SK-N-SH (cell line): ENCODE data around the gene FAM168A. TPM values are rescaled to one million over a fixed set of nuclear protein-coding genes. Genes with fewer than 3 reads are reported as not detected.

Experiments
- CTCF ChIA-PET: fragments of 300-600, 350-600 bp; formaldehyde crosslinking; extraction: SDS; loops from one replicate; lab custom pipeline; 2021; lab: Yijun Ruan, JAX
- POLR2A ChIA-PET: fragments of 350-600 bp; sonication (Branson Sonifier 250); formaldehyde crosslinking; extraction: SDS; loops from one replicate; lab custom pipeline; 2020; ENCODE audit warnings: antibody characterized with exemption, inconsistent platforms; lab: Yijun Ruan, JAX
- DNase-seq: peaks from one replicate; pipeline ENCODE4 v3.0.0; 2012
- H2AFZ ChIP-seq: fragments of 200-600 bp; sonication (generic); 2 replicates; pipeline ENCODE4 v1.8.1; 2016; ENCODE audit warnings: antibody characterized with exemption, mild to moderate bottlenecking, low read depth
- H3F3A ChIP-seq: fragments of 200-600 bp; sonication (generic); replicated peaks from 2 replicates; pipeline ENCODE3; 2016; ENCODE audit warnings: antibody characterized with exemption, mild to moderate bottlenecking; ENCODE audit not compliant: insufficient read depth
- H3K27ac ChIP-seq, 2 experiments: fragments of 200-500 bp in 1 of 2; fragments of 200-600 bp in 1 of 2; sonication (Bioruptor generic) in 1 of 2; sonication (generic), shearing (Covaris generic) in 1 of 2; 2 replicates each; pipeline versions ENCODE4 v1.5.1 to v1.6.1; 2014 to 2016; ENCODE audit warnings: low read depth in 2 of 2, inconsistent platforms in 1 of 2, low read length in 1 of 2, mild to moderate bottlenecking in 1 of 2, mixed read lengths in 1 of 2
- H3K27me3 ChIP-seq: fragments of 200-600 bp; sonication (generic), shearing (Covaris generic); 2 replicates; pipeline ENCODE4 v1.6.1; 2016; ENCODE audit warnings: mixed run types; ENCODE audit not compliant: insufficient read depth
- H3K36me3 ChIP-seq, 2 experiments: fragments of 200-500 bp in 1 of 2; fragments of 200-600 bp in 1 of 2; sonication (Bioruptor generic) in 1 of 2; sonication (generic) in 1 of 2; replicated peaks in 1 of 2; 2 replicates each; pipeline versions ENCODE3 to v1.5.1; 2014 to 2016; ENCODE audit warnings: low read length in 1 of 2, mild to moderate bottlenecking in 1 of 2; ENCODE audit not compliant: insufficient read depth in 2 of 2, control insufficient read depth in 1 of 2
- H3K4me1 ChIP-seq, 2 experiments: fragments of 200-500 bp in 1 of 2; fragments of 200-600 bp in 1 of 2; sonication (Bioruptor generic) in 1 of 2; sonication (generic), shearing (Covaris generic) in 1 of 2; 2 replicates each; pipeline versions ENCODE4 v1.5.1 to v1.6.1; 2014 to 2016; ENCODE audit warnings: low read depth in 1 of 2, low read length in 1 of 2, mixed run types in 1 of 2; ENCODE audit not compliant: insufficient read depth in 2 of 2, control insufficient read depth in 1 of 2
- H3K4me2 ChIP-seq: fragments of 200-600 bp; sonication (generic), shearing (Covaris generic); 2 replicates; pipeline ENCODE4 v1.6.1; 2017; ENCODE audit warnings: mixed run types
- H3K4me3 ChIP-seq, 2 experiments: fragments of 200-500 bp in 1 of 2; fragments of 200-600 bp in 1 of 2; sonication (Bioruptor generic) in 1 of 2; sonication (generic), shearing (Covaris generic) in 1 of 2; 2 replicates each; pipeline versions ENCODE4 v1.5.1 to v1.8.1; 2014 to 2016; ENCODE audit warnings: low read depth in 2 of 2, inconsistent platforms in 1 of 2, low read length in 1 of 2, mild to moderate bottlenecking in 1 of 2, mixed read lengths in 1 of 2, moderate library complexity in 1 of 2
- H3K79me2 ChIP-seq: fragments of 200-600 bp; sonication (generic); 2 replicates; pipeline ENCODE4 v1.8.1; 2017; ENCODE audit warnings: mild to moderate bottlenecking; ENCODE audit not compliant: insufficient read depth
- H3K9ac ChIP-seq: fragments of 200-600 bp; sonication (generic); 2 replicates; pipeline ENCODE4 v1.6.1; 2017; ENCODE audit warnings: mixed run types
- H3K9me2 ChIP-seq: fragments of 200-600 bp; sonication (generic); 2 replicates; pipeline ENCODE4 v1.6.1; 2017; ENCODE audit warnings: mixed run types
- H3K9me3 ChIP-seq: fragments of 200-600 bp; sonication (generic); 2 replicates; pipeline ENCODE4 v1.6.1; 2017; ENCODE audit warnings: mixed run types, mild to moderate bottlenecking, moderate library complexity
- H4K20me1 ChIP-seq: fragments of 200-600 bp; sonication (generic); 2 replicates; pipeline ENCODE4 v1.6.1; 2017; ENCODE audit warnings: mild to moderate bottlenecking, mixed run types; ENCODE audit not compliant: insufficient read depth
- CHD2 ChIP-seq: fragments of 150-350 bp; IDR thresholded peaks from 2 replicates; pipeline ENCODE4 v1.6.1; 2018; ENCODE audit warnings: low read length; ENCODE audit not compliant: partially characterized antibody
- ELF1 ChIP-seq: IDR thresholded peaks from 2 replicates; pipeline ENCODE4 v1.4.0; 2012
- FOSL2 ChIP-seq: IDR thresholded peaks from 2 replicates; pipeline ENCODE4 v1.4.0; 2012; ENCODE audit warnings: low read depth, mild to moderate bottlenecking, moderate library complexity, borderline replicate concordance
- FOXJ3 ChIP-seq: sonication (generic); formaldehyde crosslinking; IDR thresholded peaks from 2 replicates; pipeline ENCODE4 v1.5.1; 2020; ENCODE audit warnings: mild to moderate bottlenecking, missing genetic modification reagents
- FOXM1 ChIP-seq: IDR thresholded peaks from 2 replicates; pipeline ENCODE4 v1.4.0; 2012; ENCODE audit warnings: low read depth, mild to moderate bottlenecking
- MEF2A ChIP-seq: IDR thresholded peaks from 2 replicates; pipeline ENCODE4 v1.4.0; 2012; ENCODE audit warnings: low read depth, borderline replicate concordance
- MXI1 ChIP-seq: IDR thresholded peaks from 2 replicates; pipeline ENCODE4 v1.6.1; 2012; ENCODE audit warnings: mild to moderate bottlenecking, low read depth, low read length, improper control_type of control experiment
- NRF1 ChIP-seq: IDR thresholded peaks from 2 replicates; pipeline ENCODE4 v1.6.1; 2012; ENCODE audit warnings: low read depth, mild to moderate bottlenecking, low read length
- POLR2AphosphoS5 ChIP-seq: IDR thresholded peaks from 2 replicates; pipeline ENCODE4 v1.6.1; 2012; ENCODE audit warnings: low read depth, low read length
- RAD21 ChIP-seq: IDR thresholded peaks from 2 replicates; pipeline ENCODE4 v1.6.1; 2012; ENCODE audit warnings: mild to moderate bottlenecking, low read length
- SIN3A ChIP-seq: IDR thresholded peaks from 2 replicates; pipeline ENCODE4 v1.6.1; 2012; ENCODE audit warnings: low read depth, mild to moderate bottlenecking, low read length, moderate library complexity, borderline replicate concordance
- SMC3 ChIP-seq: IDR thresholded peaks from 2 replicates; pipeline ENCODE4 v1.6.1; 2012; ENCODE audit warnings: low read depth, low read length, improper control_type of control experiment
- TAF1 ChIP-seq: IDR thresholded peaks from 2 replicates; pipeline ENCODE4 v1.6.1; 2012; ENCODE audit warnings: low read depth, mild to moderate bottlenecking, low read length, moderate library complexity, borderline replicate concordance
- TEAD4 ChIP-seq: IDR thresholded peaks from 2 replicates; pipeline ENCODE4 v1.4.0; 2012; ENCODE audit warnings: mild to moderate bottlenecking, borderline replicate concordance; ENCODE audit not compliant: insufficient read depth
- WGBS: methylation state at CpG from one replicate; pipeline ENCODE4 v1.1.6; 2017; ENCODE audit warnings: low lambda C conversion rate; 5-methylcytosine and 5-hydroxymethylcytosine counted together
- polyA plus RNA-seq, 3 experiments: library from polyadenylated mRNA; depleted of rRNA; stranded (reverse); fragments of >200 nt; gene quantifications; 2 replicates each; pipeline ENCODE4 v1.2.3, GENCODE V29; 2012
- TF ChIP-seq, protein P1 (sequence below): IDR thresholded peaks from 2 replicates; pipeline ENCODE4; 2012
- TF ChIP-seq, protein P2 (sequence below): fragments of 150-350 bp; IDR thresholded peaks from 2 replicates; pipeline ENCODE4 v1.6.1; 2017; ENCODE audit warnings: antibody characterized with exemption, low read length, low read depth, borderline replicate concordance
- TF ChIP-seq, protein P3 (sequence below): IDR thresholded peaks from 2 replicates; pipeline ENCODE4 v1.6.1; 2012; ENCODE audit warnings: mild to moderate bottlenecking, low read depth, low read length, moderate library complexity
- TF ChIP-seq, protein P4 (sequence below): IDR thresholded peaks from 2 replicates; pipeline ENCODE4 v1.4.0; 2012; ENCODE audit warnings: low read depth, borderline replicate concordance
- TF ChIP-seq, protein P5 (sequence below): IDR thresholded peaks from 2 replicates; pipeline ENCODE4 v1.4.0; 2012; ENCODE audit warnings: low read depth

The FAM168A gene
- polyA plus RNA-seq, 1 of the 3 experiments (the other 2 are of a cell fraction), result 17.8 TPM

DNA sequence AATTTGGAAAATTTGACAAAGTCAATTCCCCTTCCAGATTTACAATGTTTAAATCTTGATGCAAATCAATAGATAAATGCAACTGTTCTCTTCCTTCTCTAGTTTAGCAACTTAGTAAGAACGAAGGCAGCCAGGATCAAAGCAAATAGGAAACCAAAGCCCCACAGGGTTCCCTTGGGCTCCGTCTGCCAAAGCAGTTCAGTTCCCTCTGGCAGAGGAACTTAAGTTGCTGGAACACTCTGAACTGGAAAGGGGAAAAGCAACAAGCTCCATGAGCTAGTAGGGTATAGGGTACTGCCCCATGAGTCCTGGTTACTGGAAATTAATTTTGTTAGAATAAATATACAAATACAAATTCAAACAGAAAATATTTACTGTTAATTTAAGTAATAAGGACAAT is 130.4 kb downstream of the FAM168A start:
- H3K9me3 ChIP-seq, result no peaks in the 10 kb centered on the region
- no peak overlapping the region for H3K9ac ChIP-seq
- H3K4me1 ChIP-seq, result peaks cover 17 to 21% of the 10 kb centered on the region in 2 experiments
- H3K9me2 ChIP-seq, result no peaks in the 10 kb centered on the region
- ChIA-PET CTCF (interaction anchor here (1.1 to 8.1 kb wide), 2 partner anchors 12 to 32 kb away, joined by 3 to 85 read pairs; no protein-coding TSS in a partner anchor), POLR2A (no interaction called here)
- TF ChIP-seq ELF1, result no peak
- no peak for TF ChIP-seq MXI1
- no peak for TF ChIP-seq FOXM1
- TF ChIP-seq SIN3A, result no peak
- no peak for TF ChIP-seq POLR2AphosphoS5
- TF ChIP-seq RAD21, result no peak
- no peak for TF ChIP-seq FOSL2
- TF ChIP-seq, protein P1, sequence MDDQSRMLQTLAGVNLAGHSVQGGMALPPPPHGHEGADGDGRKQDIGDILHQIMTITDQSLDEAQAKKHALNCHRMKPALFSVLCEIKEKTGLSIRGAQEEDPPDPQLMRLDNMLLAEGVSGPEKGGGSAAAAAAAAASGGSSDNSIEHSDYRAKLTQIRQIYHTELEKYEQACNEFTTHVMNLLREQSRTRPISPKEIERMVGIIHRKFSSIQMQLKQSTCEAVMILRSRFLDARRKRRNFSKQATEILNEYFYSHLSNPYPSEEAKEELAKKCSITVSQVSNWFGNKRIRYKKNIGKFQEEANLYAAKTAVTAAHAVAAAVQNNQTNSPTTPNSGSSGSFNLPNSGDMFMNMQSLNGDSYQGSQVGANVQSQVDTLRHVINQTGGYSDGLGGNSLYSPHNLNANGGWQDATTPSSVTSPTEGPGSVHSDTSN, result no peak
- TF ChIP-seq, protein P2, sequence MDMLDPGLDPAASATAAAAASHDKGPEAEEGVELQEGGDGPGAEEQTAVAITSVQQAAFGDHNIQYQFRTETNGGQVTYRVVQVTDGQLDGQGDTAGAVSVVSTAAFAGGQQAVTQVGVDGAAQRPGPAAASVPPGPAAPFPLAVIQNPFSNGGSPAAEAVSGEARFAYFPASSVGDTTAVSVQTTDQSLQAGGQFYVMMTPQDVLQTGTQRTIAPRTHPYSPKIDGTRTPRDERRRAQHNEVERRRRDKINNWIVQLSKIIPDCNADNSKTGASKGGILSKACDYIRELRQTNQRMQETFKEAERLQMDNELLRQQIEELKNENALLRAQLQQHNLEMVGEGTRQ, result no peak
- no peak for TF ChIP-seq TEAD4
- TF ChIP-seq SMC3, result no peak
- TF ChIP-seq MEF2A, result no peak
- TF ChIP-seq FOXJ3 (CRISPR knock-in tag), result no peak
- H2AFZ ChIP-seq, result no peak overlapping the region
- H4K20me1 ChIP-seq, result no peaks in the 10 kb centered on the region
- no peak overlapping the region for H3K27ac ChIP-seq
- DNase-seq, result no peak
- H3F3A ChIP-seq, result peaks cover 12% of the 10 kb centered on the region
- 90% methylated on average over 2 of the region's 2 CpGs for WGBS
- no peak overlapping the region for H3K4me2 ChIP-seq
- no peak overlapping the region for H3K4me3 ChIP-seq
- no peaks in the 10 kb centered on the region for H3K79me2 ChIP-seq
- no peaks in the 10 kb centered on the region for H3K27me3 ChIP-seq
- peaks cover 0 to 2% of the 10 kb centered on the region in 2 experiments for H3K36me3 ChIP-seq

DNA sequence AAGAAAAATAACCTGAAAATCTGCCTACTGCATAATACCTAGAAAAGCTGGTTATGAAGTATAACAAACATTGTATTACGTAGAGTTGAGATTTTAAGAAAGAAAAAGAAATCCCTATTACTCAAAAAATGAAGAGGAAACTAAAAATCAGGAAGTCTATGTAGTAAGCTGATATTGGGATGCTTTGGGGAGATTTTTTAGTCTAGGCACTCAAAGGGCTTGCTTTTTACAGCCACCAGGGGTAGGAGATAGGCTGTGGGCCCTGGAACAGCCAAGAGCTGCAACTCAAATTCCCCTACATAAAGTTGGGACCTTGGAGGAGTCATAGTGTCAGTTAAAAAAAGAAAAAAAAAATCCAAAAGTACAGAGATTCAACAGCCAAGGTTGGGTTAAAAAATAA is 131.3 kb downstream of the FAM168A start:
- Histone ChIP-seq H3K36me3 (peaks cover 0 to 2% of the 10 kb centered on the region in 2 experiments), H3K9ac (no peak overlapping the region), H3K79me2 (no peaks in the 10 kb centered on the region), H2AFZ (no peak overlapping the region), H3K4me2 (no peak overlapping the region), H4K20me1 (no peaks in the 10 kb centered on the region), H3K4me1 (peaks cover 17 to 21% of the 10 kb centered on the region in 2 experiments), H3K27ac (no peak overlapping the region), H3K27me3 (no peaks in the 10 kb centered on the region), H3K4me3 (no peak overlapping the region), H3K9me2 (no peaks in the 10 kb centered on the region), H3F3A (peaks cover 12% of the 10 kb centered on the region), H3K9me3 (no peaks in the 10 kb centered on the region)
- ChIA-PET POLR2A (no interaction called here), CTCF (interaction anchor here (1.2 to 8.1 kb wide), 5 partner anchors 9 to 194 kb away, joined by 3 to 85 read pairs (median 9); no protein-coding TSS in a partner anchor)
- TF ChIP-seq FOSL2, result no peak
- no peak for TF ChIP-seq CHD2
- no peak for TF ChIP-seq FOXM1
- TF ChIP-seq TAF1, result no peak
- TF ChIP-seq, protein P3, sequence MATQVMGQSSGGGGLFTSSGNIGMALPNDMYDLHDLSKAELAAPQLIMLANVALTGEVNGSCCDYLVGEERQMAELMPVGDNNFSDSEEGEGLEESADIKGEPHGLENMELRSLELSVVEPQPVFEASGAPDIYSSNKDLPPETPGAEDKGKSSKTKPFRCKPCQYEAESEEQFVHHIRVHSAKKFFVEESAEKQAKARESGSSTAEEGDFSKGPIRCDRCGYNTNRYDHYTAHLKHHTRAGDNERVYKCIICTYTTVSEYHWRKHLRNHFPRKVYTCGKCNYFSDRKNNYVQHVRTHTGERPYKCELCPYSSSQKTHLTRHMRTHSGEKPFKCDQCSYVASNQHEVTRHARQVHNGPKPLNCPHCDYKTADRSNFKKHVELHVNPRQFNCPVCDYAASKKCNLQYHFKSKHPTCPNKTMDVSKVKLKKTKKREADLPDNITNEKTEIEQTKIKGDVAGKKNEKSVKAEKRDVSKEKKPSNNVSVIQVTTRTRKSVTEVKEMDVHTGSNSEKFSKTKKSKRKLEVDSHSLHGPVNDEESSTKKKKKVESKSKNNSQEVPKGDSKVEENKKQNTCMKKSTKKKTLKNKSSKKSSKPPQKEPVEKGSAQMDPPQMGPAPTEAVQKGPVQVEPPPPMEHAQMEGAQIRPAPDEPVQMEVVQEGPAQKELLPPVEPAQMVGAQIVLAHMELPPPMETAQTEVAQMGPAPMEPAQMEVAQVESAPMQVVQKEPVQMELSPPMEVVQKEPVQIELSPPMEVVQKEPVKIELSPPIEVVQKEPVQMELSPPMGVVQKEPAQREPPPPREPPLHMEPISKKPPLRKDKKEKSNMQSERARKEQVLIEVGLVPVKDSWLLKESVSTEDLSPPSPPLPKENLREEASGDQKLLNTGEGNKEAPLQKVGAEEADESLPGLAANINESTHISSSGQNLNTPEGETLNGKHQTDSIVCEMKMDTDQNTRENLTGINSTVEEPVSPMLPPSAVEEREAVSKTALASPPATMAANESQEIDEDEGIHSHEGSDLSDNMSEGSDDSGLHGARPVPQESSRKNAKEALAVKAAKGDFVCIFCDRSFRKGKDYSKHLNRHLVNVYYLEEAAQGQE, result no peak
- no peak for TF ChIP-seq ELF1
- TF ChIP-seq MXI1, result no peak
- TF ChIP-seq, protein P1, result no peak
- TF ChIP-seq, protein P4, sequence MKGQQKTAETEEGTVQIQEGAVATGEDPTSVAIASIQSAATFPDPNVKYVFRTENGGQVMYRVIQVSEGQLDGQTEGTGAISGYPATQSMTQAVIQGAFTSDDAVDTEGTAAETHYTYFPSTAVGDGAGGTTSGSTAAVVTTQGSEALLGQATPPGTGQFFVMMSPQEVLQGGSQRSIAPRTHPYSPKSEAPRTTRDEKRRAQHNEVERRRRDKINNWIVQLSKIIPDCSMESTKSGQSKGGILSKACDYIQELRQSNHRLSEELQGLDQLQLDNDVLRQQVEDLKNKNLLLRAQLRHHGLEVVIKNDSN, result no peak
- TF ChIP-seq, protein P5, sequence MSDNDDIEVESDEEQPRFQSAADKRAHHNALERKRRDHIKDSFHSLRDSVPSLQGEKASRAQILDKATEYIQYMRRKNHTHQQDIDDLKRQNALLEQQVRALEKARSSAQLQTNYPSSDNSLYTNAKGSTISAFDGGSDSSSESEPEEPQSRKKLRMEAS, result no peak
- no peak for TF ChIP-seq POLR2AphosphoS5
- no peak for TF ChIP-seq NRF1
- DNase-seq, result no peak
- 100% methylated on average over 1 of the region's 1 CpG for WGBS
